Measurements from ENCODE around the gene TMEM138.

TMEM138 gene

GRCh38 chr11:61352038-61352437 lies 10.1 kb upstream of the TMEM138 start:
- no peaks in the 10 kb centered on the region for H3K27me3 ChIP-seq (ENCODE audit: insufficient read depth, low read length, poor library complexity, severe bottlenecking)
- H3K36me3 ChIP-seq (ENCODE audit: insufficient read depth, low read length) = no peaks in the 10 kb centered on the region; the same call in 1 of the 2 replicates
- H2AFZ ChIP-seq (ENCODE audit: low read length) = no peak overlapping the region
- H3K9ac ChIP-seq (ENCODE audit: low read depth, low read length, poor library complexity, severe bottlenecking) = no peak overlapping the region
- H3K9me3 ChIP-seq (ENCODE audit: insufficient read depth, low read depth, low read length) = no peaks in the 10 kb centered on the region
- no peaks in the 10 kb centered on the region for H3K79me2 ChIP-seq (ENCODE audit: insufficient read depth, low read length)
- no peak overlapping the region for H3K4me2 ChIP-seq (ENCODE audit: low read depth, low read length, poor library complexity, severe bottlenecking)
- no peaks in the 10 kb centered on the region for H3K4me1 ChIP-seq (ENCODE audit: insufficient read depth, low read length, poor library complexity, severe bottlenecking)
- H3K4me3 ChIP-seq (ENCODE audit: low read length, poor library complexity, severe bottlenecking) = no peak overlapping the region
- no peaks in the 10 kb centered on the region for H4K20me1 ChIP-seq (ENCODE audit: insufficient read depth, low read length, poor library complexity, severe bottlenecking)
- H3K9me2 ChIP-seq (replicated peaks; ENCODE audit: low read depth, low read length) = no peaks in the 10 kb centered on the region
- H3F3A ChIP-seq (ENCODE audit: low read depth) = no peaks in the 10 kb centered on the region
- no peak for TF ChIP-seq EZH2phosphoT487 (IDR thresholded peaks at IDR 0.05; ENCODE audit: borderline replicate concordance)
- TF ChIP-seq CTCF (conservative IDR thresholded peaks at IDR 0.05; ENCODE audit: low read length) = no peak

GRCh38 chr11:61353131-61354067 lies 8.8 kb upstream of the TMEM138 start:
- Histone ChIP-seq H3K36me3 (ENCODE audit: insufficient read depth, low read length) (no peaks in the 10 kb centered on the region; the same call in 1 of the 2 replicates), H3K79me2 (ENCODE audit: insufficient read depth, low read length) (no peaks in the 10 kb centered on the region), H3K9me3 (ENCODE audit: insufficient read depth, low read depth, low read length) (no peaks in the 10 kb centered on the region)

GRCh38 chr11:61354208-61354607 lies 8.0 kb upstream of the TMEM138 start:
- H3K9me2 ChIP-seq (replicated peaks; ENCODE audit: low read depth, low read length) = no peaks in the 10 kb centered on the region
- H3K4me2 ChIP-seq (ENCODE audit: low read depth, low read length, poor library complexity, severe bottlenecking) = no peak overlapping the region
- no peaks in the 10 kb centered on the region for H4K20me1 ChIP-seq (ENCODE audit: insufficient read depth, low read length, poor library complexity, severe bottlenecking)
- H3F3A ChIP-seq (ENCODE audit: low read depth) = no peaks in the 10 kb centered on the region
- H3K9me3 ChIP-seq (ENCODE audit: insufficient read depth, low read depth, low read length) = no peaks in the 10 kb centered on the region
- H3K27me3 ChIP-seq (ENCODE audit: insufficient read depth, low read length, poor library complexity, severe bottlenecking) = no peaks in the 10 kb centered on the region
- no peak overlapping the region for H3K4me3 ChIP-seq (ENCODE audit: low read length, poor library complexity, severe bottlenecking)
- no peaks in the 10 kb centered on the region for H3K36me3 ChIP-seq (ENCODE audit: insufficient read depth, low read length)
- H3K4me1 ChIP-seq (ENCODE audit: insufficient read depth, low read length, poor library complexity, severe bottlenecking) = peaks cover 1% of the 10 kb centered on the region
- H3K9ac ChIP-seq (ENCODE audit: low read depth, low read length, poor library complexity, severe bottlenecking) = no peak overlapping the region
- H2AFZ ChIP-seq (ENCODE audit: low read length) = no peak overlapping the region
- H3K79me2 ChIP-seq (ENCODE audit: insufficient read depth, low read length) = no peaks in the 10 kb centered on the region; the same call in 1 of the 2 replicates
- TF ChIP-seq EZH2phosphoT487 (IDR thresholded peaks at IDR 0.05; ENCODE audit: borderline replicate concordance) (no peak), CTCF (conservative IDR thresholded peaks at IDR 0.05; ENCODE audit: low read length) (no peak)

More at GRCh38 chr11:61353131-61354067, 8.8 kb upstream of the TMEM138 start:
- no peaks in the 10 kb centered on the region for H3K27me3 ChIP-seq (ENCODE audit: insufficient read depth, low read length, poor library complexity, severe bottlenecking)
- H3F3A ChIP-seq (ENCODE audit: low read depth) = no peaks in the 10 kb centered on the region
- no peaks in the 10 kb centered on the region for H3K4me1 ChIP-seq (ENCODE audit: insufficient read depth, low read length, poor library complexity, severe bottlenecking)
- H3K9me2 ChIP-seq (replicated peaks; ENCODE audit: low read depth, low read length) = no peaks in the 10 kb centered on the region
- no peak overlapping the region for H2AFZ ChIP-seq (ENCODE audit: low read length)
- TF ChIP-seq EZH2phosphoT487 (IDR thresholded peaks at IDR 0.05; ENCODE audit: borderline replicate concordance) = no peak
- no peak for TF ChIP-seq CTCF (conservative IDR thresholded peaks at IDR 0.05; ENCODE audit: low read length)
- H3K4me2 ChIP-seq (ENCODE audit: low read depth, low read length, poor library complexity, severe bottlenecking) = no peak overlapping the region
- H3K9ac ChIP-seq (ENCODE audit: low read depth, low read length, poor library complexity, severe bottlenecking) = no peak overlapping the region
- no peaks in the 10 kb centered on the region for H4K20me1 ChIP-seq (ENCODE audit: insufficient read depth, low read length, poor library complexity, severe bottlenecking)
- no peak overlapping the region for H3K4me3 ChIP-seq (ENCODE audit: low read length, poor library complexity, severe bottlenecking)

Measured in Loucy (cell line).